ENCODE data around the gene METTL14. TPM values are rescaled to one million over a fixed set of nuclear protein-coding genes. Genes with fewer than 3 reads are reported as not detected.

Gene METTL14
- total RNA-seq, 2 donors from 2014 or later: 43.6 to 44.8 TPM

- DNase-seq (ENCODE audit: low spot score): no peak
- intact Hi-C loops (cut with DNase I): no loop called here
Observed at GRCh38 chr4:118730683-118731082, 45.5 kb downstream of the METTL14 start.

GRCh38 chr4:118732591-118733330 lies 47.6 kb downstream of the METTL14 start:
- intact Hi-C loops (cut with DNase I): no loop called here
- no peak for DNase-seq (ENCODE audit: low spot score)

- no peak for DNase-seq (ENCODE audit: low spot score)
- intact Hi-C loops (cut with DNase I): no loop called here
Observed at GRCh38 chr4:118734491-118735205, 49.5 kb downstream of the METTL14 start.

GRCh38 chr4:118736900-118737299 lies 51.7 kb downstream of the METTL14 start:
- intact Hi-C loops (cut with DNase I): no loop called here
- DNase-seq (ENCODE audit: low spot score): no peak

- intact Hi-C loops (cut with DNase I): no loop called here
- no peak for DNase-seq (ENCODE audit: low spot score)
Observed at GRCh38 chr4:118738090-118738489, 52.9 kb downstream of the METTL14 start.

- intact Hi-C loops (cut with DNase I): no loop called here
- DNase-seq (ENCODE audit: low spot score): no peak
Observed at GRCh38 chr4:118739022-118739713, 54.0 kb downstream of the METTL14 start.

GRCh38 chr4:118740869-118741268 lies 55.7 kb downstream of the METTL14 start:
- intact Hi-C loops (cut with DNase I): loop anchor here in 1 of 2 donors (10.0 kb wide), 1 partner anchor 224 kb away; no protein-coding TSS in a partner anchor
- no peak for DNase-seq (ENCODE audit: low spot score)

- intact Hi-C loops (cut with DNase I): loop anchor here in 1 of 2 donors (10.0 kb wide), 1 partner anchor 223 kb away; no protein-coding TSS in a partner anchor
- DNase-seq (ENCODE audit: low spot score): no peak
Observed at GRCh38 chr4:118741301-118741855, 56.2 kb downstream of the METTL14 start.

GRCh38 chr4:118742050-118742449 lies 56.9 kb downstream of the METTL14 start:
- no peak for DNase-seq (ENCODE audit: low spot score)
- intact Hi-C loops (cut with DNase I): loop anchor here (2.0 to 10.0 kb wide), 2 partner anchors 31 to 223 kb away; no protein-coding TSS in a partner anchor

- intact Hi-C loops (cut with DNase I): loop anchor here (2.0 to 10.0 kb wide), 2 partner anchors 29 to 221 kb away; no protein-coding TSS in a partner anchor
- DNase-seq (ENCODE audit: low spot score): peak; percentile 80
Observed at GRCh38 chr4:118743867-118744266, 58.7 kb downstream of the METTL14 start.

GRCh38 chr4:118745357-118745756 lies 60.2 kb downstream of the METTL14 start:
- DNase-seq (ENCODE audit: low spot score): no peak
- intact Hi-C loops (cut with DNase I): loop anchor here in 1 of 2 donors (10.0 kb wide), 1 partner anchor 219 kb away; no protein-coding TSS in a partner anchor

- no peak for DNase-seq (ENCODE audit: low spot score)
- intact Hi-C loops (cut with DNase I): loop anchor here in 1 of 2 donors (10.0 kb wide), 1 partner anchor 218 kb away; no protein-coding TSS in a partner anchor
Observed at GRCh38 chr4:118746251-118746919, 61.2 kb downstream of the METTL14 start.

GRCh38 chr4:118749347-118749988 lies 64.3 kb downstream of the METTL14 start:
- intact Hi-C loops (cut with DNase I): loop anchor here in 1 of 2 donors (10.0 kb wide), 1 partner anchor 215 kb away; no protein-coding TSS in a partner anchor
- no peak for DNase-seq (ENCODE audit: low spot score)

- intact Hi-C loops (cut with DNase I): no loop called here
- no peak for DNase-seq (ENCODE audit: low spot score)
Observed at GRCh38 chr4:118751629-118752323, 66.6 kb downstream of the METTL14 start.

GRCh38 chr4:118752551-118752950 lies 67.4 kb downstream of the METTL14 start:
- intact Hi-C loops (cut with DNase I): no loop called here
- no peak for DNase-seq (ENCODE audit: low spot score)

- no peak for DNase-seq (ENCODE audit: low spot score)
- intact Hi-C loops (cut with DNase I): no loop called here
Observed at GRCh38 chr4:118753096-118753495, 67.9 kb downstream of the METTL14 start.

- intact Hi-C loops (cut with DNase I): no loop called here
- DNase-seq (ENCODE audit: low spot score): no peak
Observed at GRCh38 chr4:118753685-118754084, 68.5 kb downstream of the METTL14 start.

- intact Hi-C loops (cut with DNase I): no loop called here
- DNase-seq (ENCODE audit: low spot score): no peak
Observed at GRCh38 chr4:118754890-118755289, 69.7 kb downstream of the METTL14 start.

Measured in posterior vena cava (tissue), 2 donors.